HG02798 (cell line): ENCODE measurements around the gene CTRB1.
A peak's percentile ranks its signal among the peaks of the same experiment; 100 is the strongest.
"Not testable (repeated sequence)": the region's sequence is repeated elsewhere in the genome, so short reads cannot be mapped to it uniquely, and the experiment has no call there.

ENCODE experiments used
- ATAC-seq: cut with Tn5 transposase; IDR thresholded peaks from one replicate; pipeline ENCODE4 v1.9.1; 2021; ENCODE audit warnings: mild to moderate bottlenecking; ENCODE audit not compliant: unreplicated experiment, poor library complexity

Gene CTRB1

GRCh38 chr16:75238132-75238852 is 19.5 kb downstream of the CTRB1 start:
- ATAC-seq = no peak

DNA sequence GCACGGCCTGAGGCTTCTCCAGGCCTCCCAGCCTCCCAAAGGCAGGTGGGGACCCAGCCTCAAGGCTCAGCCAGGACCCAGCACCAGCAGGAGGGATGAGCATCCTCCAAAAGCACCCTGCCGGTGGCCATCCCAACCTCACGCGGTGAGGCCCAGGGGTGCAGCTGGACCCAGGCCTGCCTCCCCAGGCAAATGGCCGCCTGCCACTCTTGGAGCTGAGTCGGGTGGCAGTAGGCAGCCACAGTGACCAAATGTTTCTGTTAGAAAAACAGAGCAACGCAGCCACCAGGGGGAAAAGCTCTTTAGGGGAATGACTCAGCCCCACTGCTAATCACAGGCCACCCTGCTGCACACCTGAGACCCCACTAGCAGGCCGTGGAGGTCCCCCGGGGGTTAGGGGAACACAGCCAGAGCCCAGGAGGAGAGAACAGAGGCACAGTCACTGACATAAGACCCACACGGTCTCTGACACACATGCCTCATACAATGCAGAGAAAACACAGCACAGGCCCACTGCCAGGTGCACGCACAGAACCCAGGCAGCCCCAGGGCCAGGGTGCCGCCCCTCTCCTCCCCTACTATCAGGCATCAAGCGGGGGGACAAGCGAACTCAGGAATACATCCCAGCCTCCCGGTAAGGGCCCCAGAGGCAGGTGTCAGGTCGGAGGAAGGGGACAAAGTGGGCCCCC is 20.2 kb downstream of the CTRB1 start:
- no peak for ATAC-seq

DNA sequence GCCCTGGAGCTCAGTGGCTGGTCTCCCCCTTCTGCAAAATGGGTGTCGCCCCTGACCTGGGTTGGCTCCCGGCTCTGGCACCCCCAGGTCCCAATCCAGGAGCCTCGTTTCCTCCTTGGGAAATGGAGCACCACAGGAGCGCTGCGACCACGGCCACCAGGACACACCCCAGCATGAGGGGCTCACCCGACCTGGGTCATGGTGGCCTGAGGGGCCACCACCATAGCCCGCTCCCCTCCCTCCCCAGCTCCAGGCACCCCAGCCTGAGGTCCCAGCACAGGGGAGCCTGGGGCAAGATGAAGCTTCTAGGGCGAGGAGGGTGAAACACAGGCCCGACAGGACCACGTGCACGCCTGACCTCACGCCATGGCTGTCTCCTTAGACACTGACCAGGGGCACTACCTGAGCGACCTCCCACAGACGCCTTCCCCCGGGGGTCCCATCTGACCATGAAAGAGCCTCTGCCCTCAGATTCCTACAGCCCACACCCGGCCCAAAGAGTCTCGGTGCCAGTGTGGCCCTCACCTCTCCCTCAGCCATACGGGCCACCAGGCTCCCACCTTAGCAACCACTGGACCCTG is 20.8 kb downstream of the CTRB1 start:
- ATAC-seq = no peak

DNA sequence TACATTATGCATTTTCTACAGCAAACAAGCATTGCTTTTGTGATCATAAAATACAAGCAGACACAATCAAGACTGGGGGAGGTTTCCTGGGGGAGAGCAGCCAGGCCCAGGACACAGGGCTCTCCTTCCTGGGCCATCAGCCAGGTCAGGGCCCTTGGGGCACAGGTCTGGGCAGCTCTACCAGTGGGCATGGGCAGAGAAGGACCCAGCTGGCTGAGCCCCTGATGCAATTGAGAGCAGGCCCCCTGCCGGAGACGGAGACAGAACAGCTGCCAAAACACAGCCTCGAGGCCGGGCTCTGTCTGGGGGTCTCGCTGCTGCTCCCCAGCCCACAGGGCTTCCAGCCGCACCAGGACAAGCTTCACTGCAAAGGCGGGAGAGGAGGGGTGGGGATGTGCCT is 21.8 kb downstream of the CTRB1 start:
- ATAC-seq = not testable (repeated sequence)

DNA sequence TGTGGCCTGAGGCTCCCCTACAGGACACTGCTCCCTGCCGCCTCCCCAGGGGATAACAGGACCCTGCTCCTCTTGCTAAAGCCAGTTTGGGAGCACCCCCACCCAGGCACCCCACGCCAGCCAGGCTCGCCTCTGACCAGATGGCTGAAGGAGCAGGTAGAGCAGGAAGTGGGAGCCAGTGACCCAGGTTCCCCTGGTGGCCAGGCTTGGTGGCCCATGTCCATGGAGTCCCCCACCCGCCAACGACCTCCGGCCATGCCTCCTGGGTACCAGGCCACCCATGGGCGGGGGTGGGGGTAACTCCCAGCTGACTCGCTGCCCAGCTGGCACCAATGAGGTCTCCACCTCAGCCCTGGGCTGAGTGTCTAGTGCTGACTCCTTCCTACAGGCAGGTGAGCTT is 22.6 kb downstream of the CTRB1 start:
- no peak for ATAC-seq

GRCh38 chr16:75241955-75242354 is 23.2 kb downstream of the CTRB1 start:
- no peak for ATAC-seq

DNA sequence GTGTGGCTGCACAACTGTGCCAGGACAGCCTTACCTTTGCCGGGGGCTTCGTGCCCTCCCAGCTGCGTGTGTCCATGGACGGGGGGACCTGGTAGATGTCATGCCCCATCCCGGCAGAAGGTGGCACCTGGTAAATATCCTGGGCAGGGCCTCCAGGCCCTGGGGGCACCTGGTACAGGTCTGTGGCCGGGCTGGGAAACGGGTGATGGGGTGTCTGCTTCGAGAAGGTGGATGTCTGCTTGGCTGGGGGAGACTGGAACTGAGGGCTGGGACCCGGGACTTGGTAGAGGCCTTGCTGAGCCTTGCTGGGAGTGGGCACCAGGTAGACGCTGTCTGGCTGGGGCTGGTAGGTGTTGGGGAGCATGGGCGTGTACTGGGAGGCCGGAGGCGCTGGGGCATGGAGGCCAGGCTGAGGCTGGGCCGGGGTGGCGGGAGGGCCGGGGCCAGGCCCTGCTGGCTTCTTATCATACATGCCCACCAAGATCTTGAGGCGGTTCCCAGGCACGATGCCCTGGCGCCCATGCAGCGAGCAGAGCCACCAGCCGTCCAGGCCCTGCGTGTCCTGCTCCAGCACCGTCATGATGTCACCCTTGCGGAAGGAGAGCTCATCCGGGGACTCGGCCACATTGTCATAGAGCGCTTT is 23.8 kb downstream of the CTRB1 start:
- ATAC-seq = not testable (repeated sequence)

GRCh38 chr16:75243667-75244224 is 25.0 kb downstream of the CTRB1 start:
- no peak for ATAC-seq

- ATAC-seq = peak; percentile 9
These were observed 25.5 kb downstream of the CTRB1 start for GRCh38 chr16:75244225-75244809.

DNA sequence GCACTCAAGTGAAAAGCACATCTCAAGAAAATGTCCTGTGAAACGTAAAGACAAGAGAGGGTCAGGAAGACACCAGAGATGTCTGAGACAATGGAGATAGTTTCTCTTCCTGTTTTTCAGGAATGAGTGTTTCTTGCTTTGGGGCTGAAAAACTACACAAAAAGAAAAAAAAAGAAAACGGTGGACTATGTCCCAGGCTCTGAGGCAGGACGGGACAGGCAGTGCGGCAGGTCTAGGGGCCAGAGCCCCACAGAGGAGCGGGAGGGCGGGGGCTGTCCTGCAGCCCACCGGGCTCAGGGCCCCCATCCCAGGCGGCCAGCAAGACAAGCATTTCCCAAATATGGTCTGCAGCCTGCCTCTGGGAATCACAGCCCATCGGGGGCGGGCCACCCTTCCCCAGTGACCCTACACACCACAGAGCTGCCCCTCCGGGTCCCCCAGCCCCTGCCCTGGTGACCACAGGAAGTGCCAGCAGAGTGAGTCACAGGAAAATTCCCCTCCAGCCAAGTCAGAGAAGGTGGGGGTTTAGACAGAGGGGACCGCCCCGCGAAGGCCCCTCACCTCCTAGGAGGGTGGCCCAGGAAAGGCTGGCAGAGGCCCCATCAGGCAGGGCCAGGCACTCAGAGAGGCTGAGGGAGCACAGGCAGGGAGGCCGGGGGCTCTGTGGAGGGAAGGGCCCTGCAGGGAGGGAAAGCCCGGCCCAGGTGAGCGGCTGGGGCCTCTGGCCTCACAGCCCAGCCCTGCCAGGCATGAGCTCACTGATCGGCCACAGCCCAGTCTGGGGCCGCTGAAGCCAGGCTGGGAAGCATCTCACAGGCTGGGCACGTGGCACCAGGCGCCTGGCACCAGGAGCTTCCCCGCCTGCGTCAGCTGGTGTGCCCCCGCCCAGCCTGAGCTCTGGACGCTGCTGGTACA is 26.3 kb downstream of the CTRB1 start:
- ATAC-seq = peak; percentile 38

GRCh38 chr16:75246504-75247205 is 27.9 kb downstream of the CTRB1 start:
- no peak for ATAC-seq

DNA sequence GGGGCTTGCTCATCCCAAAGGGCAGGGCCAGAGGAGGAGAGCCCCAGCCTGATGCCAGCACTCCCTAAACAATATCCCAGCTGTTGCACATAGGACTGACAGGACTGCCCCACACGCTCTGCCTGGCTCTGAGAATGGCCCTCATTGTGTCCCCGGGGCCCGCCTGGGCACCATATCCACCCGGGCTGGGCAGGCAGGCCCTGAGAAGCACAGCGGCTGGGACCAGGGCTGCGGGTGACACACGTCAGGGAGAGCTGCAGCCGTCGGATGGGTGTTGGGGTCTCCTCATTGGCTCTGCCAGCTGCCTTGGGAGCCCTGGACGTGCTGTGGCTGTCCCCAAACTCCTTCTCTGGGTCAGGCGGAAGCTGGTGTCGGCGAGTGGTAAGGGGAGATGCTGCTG is 28.5 kb downstream of the CTRB1 start:
- ATAC-seq = no peak

DNA sequence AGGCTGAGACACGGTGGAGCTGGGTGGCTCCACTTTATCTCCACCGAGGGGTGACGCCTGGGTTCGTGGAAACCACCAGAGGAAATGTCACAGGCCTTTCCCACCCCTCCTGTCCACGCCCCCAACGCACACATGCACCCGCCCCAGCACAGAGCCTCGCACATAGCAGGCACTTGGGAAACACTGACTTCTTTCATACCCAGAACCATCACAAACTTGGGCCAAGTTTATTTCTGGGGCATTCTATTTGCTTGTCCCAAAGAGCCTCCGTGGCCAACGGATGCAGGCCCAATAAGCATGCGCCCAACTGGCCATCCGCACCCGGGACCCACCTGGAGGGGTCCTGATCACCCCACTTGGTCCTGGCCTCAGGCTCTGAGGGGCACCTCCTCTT is 29.4 kb downstream of the CTRB1 start:
- no peak for ATAC-seq

- no peak for ATAC-seq
These were observed 30.0 kb downstream of the CTRB1 start for GRCh38 chr16:75248536-75249380.

DNA sequence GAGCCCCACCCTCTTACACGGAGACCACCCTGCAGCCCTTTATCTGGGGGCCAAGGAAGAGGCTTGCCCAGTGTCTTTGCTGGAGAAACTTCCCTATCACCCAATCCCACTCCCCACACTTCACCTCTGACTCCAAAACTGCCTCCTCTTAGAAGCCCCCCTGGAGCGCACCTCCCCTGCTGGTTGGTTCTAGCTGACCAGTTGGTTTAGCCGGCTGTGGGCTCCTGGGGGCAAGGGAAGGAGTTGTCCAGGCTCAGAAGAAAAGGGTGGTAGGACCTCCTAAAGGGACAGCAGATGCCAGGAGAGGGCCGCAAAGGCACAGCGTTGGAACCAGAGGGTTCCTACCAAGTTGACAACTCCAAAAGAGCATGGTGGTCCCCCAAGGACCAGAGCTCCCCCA is 30.7 kb downstream of the CTRB1 start:
- ATAC-seq = no peak

DNA sequence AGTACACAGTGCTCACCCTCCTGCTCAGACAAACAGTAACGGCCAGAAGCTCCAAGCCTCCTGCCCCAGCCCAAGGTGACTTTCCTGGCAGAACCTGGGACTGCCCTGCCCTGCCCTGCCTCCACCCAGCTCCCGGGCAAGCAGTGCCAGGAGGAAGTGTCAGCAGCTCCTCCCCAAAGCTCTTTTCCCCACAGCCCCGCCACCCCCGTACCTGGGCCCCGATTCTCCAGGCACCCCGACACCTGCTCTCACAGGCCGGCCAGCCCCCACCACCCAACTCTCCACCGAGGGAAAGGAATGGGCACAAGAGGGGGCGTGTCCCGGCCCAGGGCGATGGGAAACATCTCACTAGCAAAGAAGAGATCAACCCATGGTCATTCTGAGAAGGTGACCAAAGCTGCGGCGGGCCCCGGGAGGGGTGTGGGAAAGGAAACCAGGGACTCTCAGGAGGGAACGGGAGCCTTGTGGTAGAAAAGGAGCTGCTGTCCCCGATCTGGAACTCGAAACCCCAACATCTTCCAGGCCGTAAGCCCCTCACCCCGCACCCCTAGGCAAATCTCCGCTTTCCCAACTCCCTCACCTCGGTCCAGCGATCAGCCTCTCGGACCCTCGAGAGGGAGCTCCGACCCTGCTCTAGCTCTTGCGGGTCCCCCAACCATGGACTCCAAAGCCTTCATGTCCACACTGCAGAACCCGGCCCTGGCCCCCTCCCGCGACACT is 31.5 kb downstream of the CTRB1 start:
- no peak for ATAC-seq

- ATAC-seq = peak; percentile 32
These were observed 32.1 kb downstream of the CTRB1 start for GRCh38 chr16:75250809-75251279.
